SK-N-SH (cell line): ENCODE data around the gene SYT1.

Source experiments
- CHD2 ChIP-seq: fragments of 150-350 bp; IDR thresholded peaks from 2 replicates; pipeline ENCODE4 v1.6.1; 2018; ENCODE audit warnings: low read length; ENCODE audit not compliant: partially characterized antibody
- CTCF ChIP-seq: fragments of 200-600 bp; sonication (generic); IDR thresholded peaks from 2 replicates; pipeline ENCODE4 v1.6.1; 2017; ENCODE audit warnings: antibody characterized with exemption, mild to moderate bottlenecking, moderate library complexity
- ELF1 ChIP-seq: IDR thresholded peaks from 2 replicates; pipeline ENCODE4 v1.4.0; 2012
- EZH2phosphoT487 ChIP-seq: fragments of 200-600 bp; sonication (generic); IDR thresholded peaks from 2 replicates; pipeline ENCODE4 v1.6.1; 2017; ENCODE audit warnings: low read depth, mixed run types, mild to moderate bottlenecking, antibody characterized with exemption, moderate library complexity, borderline replicate concordance
- IRF3 ChIP-seq: fragments of 150-350 bp; IDR thresholded peaks from 2 replicates; pipeline ENCODE4 v1.6.1; 2016; ENCODE audit warnings: mild to moderate bottlenecking, low read depth, low read length
- NFIC ChIP-seq: IDR thresholded peaks from 2 replicates; pipeline ENCODE4 v1.4.0; 2012; ENCODE audit warnings: borderline replicate concordance
- POLR2AphosphoS5 ChIP-seq: IDR thresholded peaks from 2 replicates; pipeline ENCODE4 v1.6.1; 2012; ENCODE audit warnings: low read depth, low read length
- SIN3A ChIP-seq: IDR thresholded peaks from 2 replicates; pipeline ENCODE4 v1.6.1; 2012; ENCODE audit warnings: low read depth, mild to moderate bottlenecking, low read length, moderate library complexity, borderline replicate concordance
- YY1 ChIP-seq: IDR thresholded peaks from 2 replicates; pipeline ENCODE4 v1.4.0; 2012; ENCODE audit warnings: low read depth, mild to moderate bottlenecking

- TF ChIP-seq CTCF (no peak), SIN3A (no peak), CHD2 (no peak), IRF3 (no peak), POLR2AphosphoS5 (no peak), EZH2phosphoT487 (no peak), NFIC (no peak), YY1 (no peak), ELF1 (no peak)
These were observed 461.6 kb downstream of the SYT1 start for GRCh38 chr12:79326222-79326621.
